ENCODE results near the gene BORCS8. TPM values are rescaled to one million over a fixed set of nuclear protein-coding genes. Genes with fewer than 3 reads are reported as not detected.

BORCS8 gene
- total and polyA plus RNA-seq, 2 of the 13 experiments (the other 11 are each of a cell fraction or from before 2014, with no cell fraction given): 9.6 to 13.3 TPM

DNA sequence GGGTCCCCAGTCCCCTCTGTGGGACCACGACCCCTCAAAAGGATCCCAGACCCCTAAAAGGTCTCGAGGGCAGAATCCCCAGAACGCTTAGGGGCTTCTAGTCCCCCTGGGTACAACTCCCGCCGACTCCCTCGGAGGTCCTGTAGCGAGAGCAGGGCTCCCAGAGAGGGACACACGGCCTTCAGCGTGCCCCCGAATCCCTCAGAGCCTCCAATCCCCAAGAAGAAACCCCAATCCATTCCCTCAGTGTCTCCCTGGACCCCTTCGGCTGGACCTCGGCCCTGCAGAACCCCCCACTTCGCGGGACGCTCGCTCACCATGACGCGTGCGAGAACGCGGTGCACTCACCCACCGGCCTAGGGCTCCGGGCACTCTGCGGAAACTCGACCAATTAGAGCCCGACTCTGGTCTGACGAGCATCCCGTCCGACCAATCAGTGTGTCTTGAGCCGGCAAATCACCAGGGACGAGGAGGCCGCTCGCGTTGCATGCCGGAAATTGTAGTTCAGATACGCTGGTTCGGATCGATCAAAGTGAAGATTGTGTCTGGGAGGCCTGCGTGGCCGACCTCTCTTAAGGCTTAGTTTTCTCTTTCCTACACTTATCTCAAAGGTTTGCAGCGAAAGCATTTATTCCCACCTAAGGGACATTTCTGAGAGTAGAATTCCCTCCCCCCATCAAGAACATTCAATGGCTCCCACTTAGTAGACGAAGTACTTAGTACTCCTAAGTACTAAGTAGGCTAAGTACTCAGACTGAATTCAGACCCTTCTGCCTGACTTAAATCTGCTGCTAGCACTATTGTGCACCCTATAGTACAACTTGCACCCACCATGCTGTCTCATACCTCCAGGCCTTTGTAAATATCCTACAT lies 53.6 kb downstream of the BORCS8 start, which contains the start of gene TMEM161A (continued):
- peak; percentile 73 for TF ChIP-seq ZNF781 (CRISPR knock-in tag; IDR thresholded peaks at IDR 0.05; ENCODE audit: borderline replicate concordance, not compliant biosample characterization)
- TF ChIP-seq RBAK (CRISPR knock-in tag; IDR thresholded peaks at IDR 0.05): no peak
- TF ChIP-seq PRDM4 (CRISPR knock-in tag; IDR thresholded peaks at IDR 0.05; ENCODE audit: borderline replicate concordance): no peak
- TF ChIP-seq, protein P1, sequence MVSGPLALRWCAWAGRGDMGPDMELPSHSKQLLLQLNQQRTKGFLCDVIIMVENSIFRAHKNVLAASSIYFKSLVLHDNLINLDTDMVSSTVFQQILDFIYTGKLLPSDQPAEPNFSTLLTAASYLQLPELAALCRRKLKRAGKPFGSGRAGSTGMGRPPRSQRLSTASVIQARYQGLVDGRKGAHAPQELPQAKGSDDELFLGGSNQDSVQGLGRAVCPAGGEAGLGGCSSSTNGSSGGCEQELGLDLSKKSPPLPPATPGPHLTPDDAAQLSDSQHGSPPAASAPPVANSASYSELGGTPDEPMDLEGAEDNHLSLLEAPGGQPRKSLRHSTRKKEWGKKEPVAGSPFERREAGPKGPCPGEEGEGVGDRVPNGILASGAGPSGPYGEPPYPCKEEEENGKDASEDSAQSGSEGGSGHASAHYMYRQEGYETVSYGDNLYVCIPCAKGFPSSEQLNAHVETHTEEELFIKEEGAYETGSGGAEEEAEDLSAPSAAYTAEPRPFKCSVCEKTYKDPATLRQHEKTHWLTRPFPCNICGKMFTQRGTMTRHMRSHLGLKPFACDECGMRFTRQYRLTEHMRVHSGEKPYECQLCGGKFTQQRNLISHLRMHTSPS (CRISPR knock-in tag; IDR thresholded peaks at IDR 0.05; ENCODE audit: low read depth): no peak
- TF ChIP-seq NKX3-1 (CRISPR knock-in tag; IDR thresholded peaks at IDR 0.05): no peak
- TF ChIP-seq ZNF850 (CRISPR knock-in tag; conservative IDR thresholded peaks at IDR 0.05): no peak
- TF ChIP-seq PATZ1 (CRISPR knock-in tag; IDR thresholded peaks at IDR 0.05): peak; percentile 51; the same call in 1 of the 2 replicates
- TF ChIP-seq CBX5 (CRISPR knock-in tag; IDR thresholded peaks at IDR 0.05; ENCODE audit: borderline replicate concordance): peak; percentile 67; the same call in 1 of the 2 replicates
- no peak for TF ChIP-seq ZNF563 (CRISPR knock-in tag; IDR thresholded peaks at IDR 0.05)
- peak; percentile 42; the same call in 1 of the 2 replicates for TF ChIP-seq TEF (CRISPR knock-in tag; IDR thresholded peaks at IDR 0.05)
- TF ChIP-seq REPIN1 (CRISPR knock-in tag; IDR thresholded peaks at IDR 0.05; ENCODE audit: borderline replicate concordance, low read depth): 0 out of 2 replicates have a peak, but pooled peaks have one; percentile 25
- TF ChIP-seq KLF11 (CRISPR knock-in tag; IDR thresholded peaks at IDR 0.05): no peak
- TF ChIP-seq ZMYM4 (CRISPR knock-in tag; IDR thresholded peaks at IDR 0.05): no peak; the same call in 1 of the 2 replicates
- TF ChIP-seq ZNF761 (CRISPR knock-in tag; conservative IDR thresholded peaks at IDR 0.05): no peak
- TF ChIP-seq ELF1 (CRISPR knock-in tag; IDR thresholded peaks at IDR 0.05): peak; percentile 56; the same call in 1 of the 2 replicates
- TF ChIP-seq GPN1 (CRISPR knock-in tag; IDR thresholded peaks at IDR 0.05; ENCODE audit: borderline replicate concordance): no peak
- no peak for TF ChIP-seq NBN (conservative IDR thresholded peaks at IDR 0.05)
- TF ChIP-seq HDAC2 (CRISPR knock-in tag; IDR thresholded peaks at IDR 0.05): peak; percentile 53; the same call in 1 of the 2 replicates
- TF ChIP-seq ARNT2 (CRISPR knock-in tag; IDR thresholded peaks at IDR 0.05; ENCODE audit: low read depth): peak; percentile 65
- no peak for TF ChIP-seq NFKBIZ (CRISPR knock-in tag; IDR thresholded peaks at IDR 0.05)
